Smooth muscle cell (in vitro differentiated cells): Measurements from ENCODE around the gene SIRPG. TPM values are rescaled to one million over a fixed set of nuclear protein-coding genes. Genes with fewer than 3 reads are reported as not detected.
"Not testable (repeated sequence)": the region's sequence is repeated elsewhere in the genome, so short reads cannot be mapped to it uniquely, and the experiment has no call there.

Experiments used
- DNase-seq: peaks from one replicate; lab custom pipeline; 2025; ENCODE audit not compliant: unreplicated experiment; lab: John Stamatoyannopoulos, UW
- H2AFZ ChIP-seq: fragments of 200-600 bp; sonication (generic); 2 replicates; pipeline ENCODE4 v1.6.0; 2016; ENCODE audit warnings: antibody characterized with exemption, low read depth, mild to moderate bottlenecking
- H3F3A ChIP-seq: fragments of 200-600 bp; sonication (generic); 2 replicates; pipeline ENCODE4 v1.6.0; 2017; ENCODE audit warnings: antibody characterized with exemption, low read depth
- H3K27ac ChIP-seq: fragments of 200-600 bp; sonication (generic); 2 replicates; pipeline ENCODE4 v1.5.1; 2016; ENCODE audit warnings: low read depth, mild to moderate bottlenecking
- H3K27me3 ChIP-seq: fragments of 200-600 bp; sonication (generic); 2 replicates; pipeline ENCODE4 v1.6.1; 2016; ENCODE audit warnings: low read depth, mild to moderate bottlenecking
- H3K36me3 ChIP-seq: fragments of 200-600 bp; sonication (generic); 2 replicates; pipeline ENCODE4 v1.5.1; 2016; ENCODE audit warnings: low read depth
- H3K4me1 ChIP-seq: fragments of 200-600 bp; sonication (generic); 2 replicates; pipeline ENCODE4 v1.5.1; 2016; ENCODE audit warnings: low read depth
- H3K4me2 ChIP-seq: fragments of 200-600 bp; sonication (generic); 2 replicates; pipeline ENCODE4 v1.6.0; 2016; ENCODE audit warnings: mild to moderate bottlenecking
- H3K4me3 ChIP-seq: fragments of 200-600 bp; sonication (generic); 2 replicates; pipeline ENCODE4 v1.5.1; 2016; ENCODE audit warnings: mild to moderate bottlenecking
- H3K79me2 ChIP-seq: fragments of 200-600 bp; sonication (generic); 2 replicates; pipeline ENCODE4 v1.6.0; 2016; ENCODE audit warnings: low read depth, mild to moderate bottlenecking
- H3K9ac ChIP-seq: fragments of 200-600 bp; sonication (generic); 2 replicates; pipeline ENCODE4 v1.6.0; 2016; ENCODE audit warnings: low read depth
- H3K9me3 ChIP-seq: fragments of 200-600 bp; sonication (generic); replicated peaks from 2 replicates; pipeline ENCODE4 v1.5.1; 2016; ENCODE audit warnings: low read depth
- H4K20me1 ChIP-seq: fragments of 200-600 bp; sonication (generic); 2 replicates; pipeline ENCODE4 v1.6.0; 2016; ENCODE audit warnings: low read depth
- CTCF ChIP-seq: fragments of 200-600 bp; sonication (generic); IDR thresholded peaks from 2 replicates; pipeline ENCODE4 v1.5.1; 2017; ENCODE audit warnings: borderline replicate concordance, mild to moderate bottlenecking, antibody characterized with exemption; ENCODE audit not compliant: insufficient read depth, poor library complexity, severe bottlenecking
- WGBS: methylation state at CpG from one replicate; pipeline ENCODE4 v1.1.7; 2016; ENCODE audit warnings: low lambda C conversion rate; 5-methylcytosine and 5-hydroxymethylcytosine counted together
- polyA plus RNA-seq: library from polyadenylated mRNA; unstranded; fragments of >200 nt; fragmentation: Nextera tagmentation; extraction: Ambion mirVana; gene quantifications from 2 replicates; pipeline ENCODE4 v1.2.1, GENCODE V29; 2016
- total RNA-seq: library from RNA; depleted of rRNA; stranded (reverse); fragments of >200 nt; gene quantifications from 2 replicates; pipeline ENCODE4 v1.2.3, GENCODE V29; 2014

Gene SIRPG
- total and polyA plus RNA-seq, 2 experiments from 2014 or later: not detected

GRCh38 chr20:1648101-1648500, 9.5 kb downstream of the SIRPG start:
- Histone ChIP-seq H3K27ac (no peak overlapping the region), H3K36me3 (no peaks in the 10 kb centered on the region), H3K4me2 (no peak overlapping the region), H4K20me1 (no peaks in the 10 kb centered on the region), H3K27me3 (no peaks in the 10 kb centered on the region), H3K4me1 (no peaks in the 10 kb centered on the region), H3K9me3 (no peaks in the 10 kb centered on the region), H2AFZ (no peak overlapping the region), H3K4me3 (no peak overlapping the region), H3F3A (no peaks in the 10 kb centered on the region), H3K9ac (no peak overlapping the region), H3K79me2 (no peaks in the 10 kb centered on the region)
- no peak for DNase-seq
- WGBS: 65% methylated on average over 5 of the region's 5 CpGs
- TF ChIP-seq CTCF: no peak

- 88% methylated on average over 3 of the region's 3 CpGs for WGBS
- Histone ChIP-seq H3K27me3 (no peaks in the 10 kb centered on the region), H3K9ac (no peak overlapping the region), H3K79me2 (no peaks in the 10 kb centered on the region), H3K27ac (no peak overlapping the region), H3F3A (no peaks in the 10 kb centered on the region), H3K4me2 (no peak overlapping the region), H3K4me3 (no peak overlapping the region), H3K9me3 (no peaks in the 10 kb centered on the region), H2AFZ (no peak overlapping the region), H4K20me1 (no peaks in the 10 kb centered on the region), H3K4me1 (no peaks in the 10 kb centered on the region), H3K36me3 (no peaks in the 10 kb centered on the region)
- DNase-seq: no peak
- no peak for TF ChIP-seq CTCF
Observed at GRCh38 chr20:1646975-1647431, 10.6 kb downstream of the SIRPG start.

GRCh38 chr20:1644101-1644962, 13.2 kb downstream of the SIRPG start:
- no peak for TF ChIP-seq CTCF
- no peak overlapping the region for H3K4me2 ChIP-seq
- 95% methylated on average over 8 of the region's 8 CpGs for WGBS
- H3F3A ChIP-seq: no peaks in the 10 kb centered on the region
- no peaks in the 10 kb centered on the region for H3K36me3 ChIP-seq
- no peak overlapping the region for H3K27ac ChIP-seq
- no peaks in the 10 kb centered on the region for H3K79me2 ChIP-seq
- H3K4me1 ChIP-seq: no peaks in the 10 kb centered on the region
- H3K9ac ChIP-seq: no peak overlapping the region
- no peak for DNase-seq
- H3K27me3 ChIP-seq: no peaks in the 10 kb centered on the region
- H4K20me1 ChIP-seq: no peaks in the 10 kb centered on the region
- H2AFZ ChIP-seq: no peak overlapping the region
- no peaks in the 10 kb centered on the region for H3K9me3 ChIP-seq
- no peak overlapping the region for H3K4me3 ChIP-seq

- 97% methylated on average over 2 of the region's 2 CpGs for WGBS
- not testable (repeated sequence) for H3K79me2 ChIP-seq, H3K4me2 ChIP-seq, H3F3A ChIP-seq, H3K27ac ChIP-seq, H3K4me1 ChIP-seq, H3K4me3 ChIP-seq, H3K9me3 ChIP-seq, H4K20me1 ChIP-seq, DNase-seq, H3K27me3 ChIP-seq, H3K9ac ChIP-seq, H2AFZ ChIP-seq, H3K36me3 ChIP-seq
Observed at GRCh38 chr20:1638643-1639042, 18.9 kb downstream of the SIRPG start.
